Astrocyte (in vitro differentiated cells and primary cell): Measurements from ENCODE around the gene UBN2. TPM values are rescaled to one million over a fixed set of nuclear protein-coding genes. Genes with fewer than 3 reads are reported as not detected.
A peak's percentile ranks its signal among the peaks of the same experiment; 100 is the strongest.

ENCODE experiments used
- DNase-seq: peaks from one replicate; pipeline ENCODE4 v3.0.0-alpha.2; 2010; ENCODE audit warnings: low read depth
- FAIRE-seq: peaks from 2 replicates; lab custom pipeline; 2011; peaks lifted over from hg19 to GRCh38; lab: Jason Lieb, UNC
- H2AFZ ChIP-seq: 2 replicates; pipeline ENCODE4 v1.6.0; 2012; ENCODE audit warnings: low read depth, low read length, inconsistent platforms
- H3K27ac ChIP-seq: 2 replicates; pipeline ENCODE4 v1.5.1; 2011; ENCODE audit warnings: low read depth, low read length, inconsistent platforms
- H3K27me3 ChIP-seq: 2 replicates; pipeline ENCODE4 v1.6.0; 2011; ENCODE audit warnings: low read length, inconsistent platforms; ENCODE audit not compliant: insufficient read depth
- H3K36me3 ChIP-seq: 2 replicates; pipeline ENCODE4 v1.5.1; 2011; ENCODE audit warnings: low read length, inconsistent platforms; ENCODE audit not compliant: insufficient read depth
- H3K4me1 ChIP-seq: 2 replicates; pipeline ENCODE4 v1.5.1; 2011; ENCODE audit warnings: low read length, inconsistent platforms; ENCODE audit not compliant: insufficient read depth
- H3K4me2 ChIP-seq: 2 replicates; pipeline ENCODE4 v1.6.0; 2012; ENCODE audit warnings: low read length, inconsistent platforms
- H3K4me3 ChIP-seq: 2 replicates; pipeline ENCODE4 v1.5.1; 2011; ENCODE audit warnings: low read depth, mild to moderate bottlenecking, low read length, inconsistent platforms; ENCODE audit not compliant: insufficient read depth
- H3K79me2 ChIP-seq: 2 replicates; pipeline ENCODE4 v1.6.0; 2012; ENCODE audit warnings: mild to moderate bottlenecking, low read length, inconsistent platforms; ENCODE audit not compliant: insufficient read depth
- H3K9ac ChIP-seq: 2 replicates; pipeline ENCODE4 v1.6.0; 2012; ENCODE audit warnings: mild to moderate bottlenecking, low read length, inconsistent platforms
- H3K9me3 ChIP-seq: 2 replicates; pipeline ENCODE4 v1.5.1; 2012; ENCODE audit warnings: low read depth, mild to moderate bottlenecking, low read length, inconsistent platforms; ENCODE audit not compliant: insufficient read depth
- H4K20me1 ChIP-seq: 2 replicates; pipeline ENCODE4 v1.6.0; 2012; ENCODE audit warnings: low read length, inconsistent platforms; ENCODE audit not compliant: insufficient read depth
- H3K27ac Mint-ChIP-seq: one replicate; pipeline ENCODE4 v1.8.0; 2021; ENCODE audit warnings: mild to moderate bottlenecking, mixed read lengths; ENCODE audit not compliant: unreplicated experiment
- H3K27me3 Mint-ChIP-seq: one replicate; pipeline ENCODE4 v1.8.0; 2021; ENCODE audit warnings: low read depth, mixed read lengths; ENCODE audit not compliant: unreplicated experiment
- H3K36me3 Mint-ChIP-seq: one replicate; pipeline ENCODE4 v1.8.0; 2021; ENCODE audit warnings: low read depth, mixed read lengths; ENCODE audit not compliant: unreplicated experiment
- H3K4me1 Mint-ChIP-seq: one replicate; pipeline ENCODE4 v1.8.0; 2021; ENCODE audit warnings: low read depth, mixed read lengths; ENCODE audit not compliant: unreplicated experiment
- H3K4me3 Mint-ChIP-seq: one replicate; pipeline ENCODE4 v1.8.0; 2021; ENCODE audit warnings: mild to moderate bottlenecking, moderate library complexity, mixed read lengths; ENCODE audit not compliant: unreplicated experiment
- H3K9me3 Mint-ChIP-seq: one replicate; pipeline ENCODE4 v1.8.0; 2021; ENCODE audit warnings: mild to moderate bottlenecking, mixed read lengths; ENCODE audit not compliant: unreplicated experiment
- CTCF ChIP-seq: IDR thresholded peaks from 2 replicates; pipeline ENCODE4 v1.5.1; 2011; ENCODE audit warnings: low read depth, mild to moderate bottlenecking, inconsistent platforms, low read length, moderate library complexity; ENCODE audit not compliant: insufficient read depth
- EZH2 ChIP-seq: IDR thresholded peaks from 2 replicates; pipeline ENCODE4 v1.6.1; 2012; ENCODE audit warnings: mild to moderate bottlenecking, low read length, inconsistent platforms; ENCODE audit not compliant: insufficient read depth
- total RNA-seq: library from RNA; stranded (reverse); gene quantifications from 2 replicates; pipeline ENCODE4 v1.2.1, GENCODE V29; 2021

UBN2 gene
- total RNA-seq, 1 donor from 2014 or later, result 16.5 TPM

GRCh38 chr7:139340808-139341057, 109.7 kb downstream of the UBN2 start:
- no peak for FAIRE-seq
- DNase-seq, result no peak
- Histone ChIP-seq H3K27me3 (no peaks in the 10 kb centered on the region), H3K9ac (peak overlapping the region; percentile 97), H4K20me1 (no peaks in the 10 kb centered on the region), H3K27ac (peak overlapping the region; percentile 98), H2AFZ (peak overlapping the region; percentile 94), H3K79me2 (peaks cover 26% of the 10 kb centered on the region), H3K9me3 (no peaks in the 10 kb centered on the region), H3K4me3 (peak overlapping the region; percentile 85), H3K4me2 (peak overlapping the region; percentile 95), H3K4me1 (peaks cover 9% of the 10 kb centered on the region), H3K36me3 (no peaks in the 10 kb centered on the region)
- Mint-ChIP-seq H3K27ac (peak overlapping the region; percentile 99), H3K4me3 (peak overlapping the region; percentile 96), H3K9me3 (peaks cover 4% of the 10 kb centered on the region), H3K4me1 (peaks cover 7% of the 10 kb centered on the region), H3K27me3 (no peaks in the 10 kb centered on the region), H3K36me3 (no peaks in the 10 kb centered on the region)
- no peak for TF ChIP-seq CTCF
- TF ChIP-seq EZH2, result no peak

- Histone ChIP-seq H3K9ac (peak within 1 kb of the TSS; percentile 97), H3K27ac (peak within 1 kb of the TSS; percentile 98), H3K79me2 (peaks cover 26% of the 10 kb centered on the region), H3K4me2 (peak within 1 kb of the TSS; percentile 95), H3K36me3 (no peaks in the 10 kb centered on the region), H3K27me3 (no peaks in the 10 kb centered on the region), H3K4me3 (peak within 1 kb of the TSS; percentile 85), H3K4me1 (peaks cover 9% of the 10 kb centered on the region), H2AFZ (peak within 1 kb of the TSS; percentile 94), H3K9me3 (no peaks in the 10 kb centered on the region), H4K20me1 (no peaks in the 10 kb centered on the region)
- TF ChIP-seq CTCF (peak; percentile 12), EZH2 (no peak)
- peaks cover 7% of the 10 kb centered on the region for H3K4me1 Mint-ChIP-seq
- H3K4me3 Mint-ChIP-seq, result peak within 1 kb of the TSS; percentile 96
- no peak for FAIRE-seq
- no peaks in the 10 kb centered on the region for H3K27me3 Mint-ChIP-seq
- peak; percentile 90 for DNase-seq
- no peaks in the 10 kb centered on the region for H3K36me3 Mint-ChIP-seq
- H3K9me3 Mint-ChIP-seq, result peaks cover 4% of the 10 kb centered on the region
- peak within 1 kb of the TSS; percentile 99 for H3K27ac Mint-ChIP-seq
Observed at GRCh38 chr7:139341058-139341775, 110.2 kb downstream of the UBN2 start, which contains the start of gene FMC1. Gene FMC1, plus strand, starts transcription at chr7:139341337. Its CDS starts 48 bp downstream, at chr7:139341385.

- no peaks in the 10 kb centered on the region for H3K36me3 ChIP-seq
Observed at GRCh38 chr7:139341776-139342226, 110.8 kb downstream of the UBN2 start.

More at GRCh38 chr7:139341776-139342226, 110.8 kb downstream of the UBN2 start:
- DNase-seq, result no peak
- Histone ChIP-seq H3K4me2 (peak overlapping the region; percentile 95), H4K20me1 (no peaks in the 10 kb centered on the region), H3K27me3 (no peaks in the 10 kb centered on the region), H3K4me3 (peak overlapping the region; percentile 85), H3K4me1 (peaks cover 9% of the 10 kb centered on the region), H3K27ac (peak overlapping the region; percentile 98), H3K79me2 (peaks cover 26% of the 10 kb centered on the region), H3K9ac (peak overlapping the region; percentile 97), H3K9me3 (no peaks in the 10 kb centered on the region), H2AFZ (peak overlapping the region; percentile 94)
- Mint-ChIP-seq H3K27me3 (no peaks in the 10 kb centered on the region), H3K9me3 (peaks cover 4% of the 10 kb centered on the region), H3K4me3 (peak overlapping the region; percentile 96), H3K4me1 (peaks cover 7% of the 10 kb centered on the region), H3K36me3 (no peaks in the 10 kb centered on the region), H3K27ac (peak overlapping the region; percentile 99)
- TF ChIP-seq EZH2, result no peak
- no peak for TF ChIP-seq CTCF
- no peak for FAIRE-seq
